GM18526 (cell line): ENCODE results near the gene ANTKMT.

Experiments used
- POLR2A ChIP-seq: IDR thresholded peaks from 3 replicates; pipeline ENCODE4 v1.6.1; 2011; ENCODE audit not compliant: insufficient read length; ENCODE audit errors: extremely low read depth

ANTKMT gene

GRCh38 chr16:766008-766819 is 45.3 kb downstream of the ANTKMT start:
- no peak for TF ChIP-seq POLR2A

DNA sequence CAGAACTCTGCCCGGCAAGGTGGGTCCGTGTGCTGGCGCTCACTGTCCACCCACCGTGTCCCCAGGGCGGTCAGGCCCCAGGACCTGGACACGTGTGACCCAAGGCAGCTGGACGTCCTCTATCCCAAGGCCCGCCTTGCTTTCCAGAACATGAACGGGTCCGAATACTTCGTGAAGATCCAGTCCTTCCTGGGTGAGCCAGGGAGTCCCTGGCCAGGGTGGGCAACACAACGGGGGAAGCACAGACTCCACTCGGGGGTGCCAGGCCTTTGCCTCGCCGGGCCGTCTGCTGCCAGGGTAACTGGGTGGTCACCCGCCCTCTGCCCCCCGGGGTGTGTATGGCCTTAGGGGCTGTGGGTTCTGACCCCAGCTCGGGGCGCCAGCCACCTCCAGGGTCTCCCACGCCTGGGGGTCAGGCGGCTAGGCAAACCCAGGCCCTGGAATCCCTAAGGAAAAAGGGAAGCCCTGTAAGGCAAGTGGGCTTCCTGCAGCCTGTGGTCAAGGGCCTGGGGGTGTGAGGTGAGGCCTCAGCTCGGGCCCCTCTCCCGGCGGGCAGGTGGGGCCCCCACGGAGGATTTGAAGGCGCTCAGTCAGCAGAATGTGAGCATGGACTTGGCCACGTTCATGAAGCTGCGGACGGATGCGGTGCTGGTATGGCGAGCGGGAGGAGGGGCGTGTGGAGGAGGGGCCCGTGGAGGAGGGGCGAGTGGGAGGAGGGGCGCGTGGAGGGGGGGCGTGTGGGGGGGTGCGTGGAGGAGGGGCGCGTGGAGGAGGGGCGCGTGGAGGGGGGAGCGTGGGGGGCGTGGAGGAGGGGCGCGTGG is 46.1 kb downstream of the ANTKMT start:
- no peak for TF ChIP-seq POLR2A

- TF ChIP-seq POLR2A: no peak
These were observed 46.8 kb downstream of the ANTKMT start for GRCh38 chr16:767743-768235.

GRCh38 chr16:768428-768827 is 47.5 kb downstream of the ANTKMT start:
- TF ChIP-seq POLR2A: no peak

DNA sequence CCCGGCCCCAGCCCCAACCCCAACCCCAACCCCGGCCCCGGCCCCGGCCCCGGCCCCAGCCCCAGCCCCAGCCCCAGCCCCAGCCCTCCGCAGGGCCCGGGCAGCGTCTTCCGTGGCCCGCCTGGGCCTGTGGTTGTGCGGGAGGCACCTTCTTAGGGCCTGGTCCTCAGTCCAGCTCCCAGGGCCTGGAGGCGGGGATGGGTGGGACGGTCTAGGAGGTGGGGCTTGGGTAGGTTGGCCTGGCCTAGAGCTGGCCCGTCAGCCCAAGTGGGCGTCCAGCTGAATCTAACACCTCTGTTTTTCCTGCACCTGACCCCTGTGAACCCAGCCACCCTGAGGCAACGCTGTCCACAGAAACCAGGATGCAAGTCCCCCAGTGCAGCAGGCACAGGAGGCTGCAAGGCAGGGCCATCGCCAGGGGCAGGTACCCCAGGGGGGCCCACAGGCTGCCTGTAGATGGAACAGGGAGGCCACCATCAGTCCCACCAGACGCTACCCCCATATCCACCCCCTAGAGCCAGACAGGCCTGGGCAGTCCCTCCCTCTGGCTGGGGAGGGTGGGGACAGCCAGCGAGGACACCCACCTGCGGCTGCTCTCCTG is 48.3 kb downstream of the ANTKMT start:
- TF ChIP-seq POLR2A: no peak

DNA sequence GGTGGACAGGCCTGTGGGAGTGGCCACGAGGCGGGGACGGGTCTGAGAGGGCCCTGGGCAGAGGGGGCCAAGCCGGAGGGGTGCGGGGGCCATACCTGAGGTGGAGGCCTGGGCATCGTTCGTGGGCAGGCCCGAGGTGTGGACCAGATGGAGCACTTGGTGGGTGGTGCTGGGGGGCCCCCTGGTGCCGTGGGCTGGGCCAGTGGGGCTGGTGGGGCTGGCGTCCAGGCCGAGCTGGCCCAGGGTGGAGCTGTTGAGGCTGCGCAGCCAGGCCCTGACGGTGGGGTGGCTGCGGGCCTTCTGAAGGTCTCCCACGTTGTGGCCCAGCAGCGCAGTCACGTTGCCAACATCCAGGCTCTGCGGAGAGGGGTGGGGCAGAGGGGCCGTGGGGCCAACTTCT is 49.0 kb downstream of the ANTKMT start:
- TF ChIP-seq POLR2A: no peak

- no peak for TF ChIP-seq POLR2A
These were observed 49.5 kb downstream of the ANTKMT start for GRCh38 chr16:770411-770810.
